Cardiac muscle cell (in vitro differentiated cells and primary cell): Measurements from ENCODE around the gene MYH2. TPM values are rescaled to one million over a fixed set of nuclear protein-coding genes. Genes with fewer than 3 reads are reported as not detected.

Experiments used
- DNase-seq, 2 donors: peaks; one replicate each; pipeline versions ENCODE4 v3.0.0 to v3.0.0-alpha.2; 2010 to 2017; ENCODE audit warnings: low read depth in 1 of 2, low spot score in 1 of 2
- H3K27ac ChIP-seq: fragments of 200-600 bp; sonication (generic); 2 replicates; pipeline ENCODE4 v1.5.1; 2016
- H3K27me3 ChIP-seq: fragments of 200-600 bp; sonication (generic); 2 replicates; pipeline ENCODE4 v1.6.0; 2016; ENCODE audit warnings: control low read depth
- H3K36me3 ChIP-seq: fragments of 200-600 bp; sonication (generic); 2 replicates; pipeline ENCODE4 v1.5.1; 2016; ENCODE audit warnings: control low read depth
- H3K4me1 ChIP-seq: fragments of 200-600 bp; sonication (generic); 2 replicates; pipeline ENCODE4 v1.8.1; 2017; ENCODE audit warnings: low read depth, mild to moderate bottlenecking, mixed run types
- H3K4me3 ChIP-seq: fragments of 200-600 bp; sonication (generic); 2 replicates; pipeline ENCODE4 v1.5.1; 2016; ENCODE audit warnings: mild to moderate bottlenecking
- H3K9me3 ChIP-seq: fragments of 200-600 bp; sonication (generic); 2 replicates; pipeline ENCODE4 v1.5.1; 2017; ENCODE audit warnings: low read depth, mild to moderate bottlenecking, control low read depth
- CTCF ChIP-seq: IDR thresholded peaks from 2 replicates; pipeline ENCODE4 v1.5.1; 2012; ENCODE audit warnings: low read depth, mild to moderate bottlenecking, low read length
- polyA plus RNA-seq: library from polyadenylated mRNA; unstranded; fragments of >200 nt; fragmentation: Nextera tagmentation; extraction: Ambion mirVana; gene quantifications from 2 replicates; pipeline ENCODE4 v1.2.1, GENCODE V29; 2016
- total RNA-seq: library from RNA; depleted of rRNA; stranded (reverse); fragments of >200 nt; gene quantifications from 2 replicates; pipeline ENCODE4 v1.2.3, GENCODE V29; 2016

Gene MYH2
- total and polyA plus RNA-seq, 2 experiments from 2014 or later, result not detected

GRCh38 chr17:10527419-10527818 lies 22.0 kb downstream of the MYH2 start:
- no peak for DNase-seq
- H3K4me1 ChIP-seq, result no peaks in the 10 kb centered on the region
- H3K36me3 ChIP-seq, result no peaks in the 10 kb centered on the region
- H3K4me3 ChIP-seq, result no peak overlapping the region
- H3K27ac ChIP-seq, result no peak overlapping the region
- H3K9me3 ChIP-seq, result no peaks in the 10 kb centered on the region
- H3K27me3 ChIP-seq, result no peaks in the 10 kb centered on the region
- TF ChIP-seq CTCF, result no peak

GRCh38 chr17:10526517-10526916 lies 22.9 kb downstream of the MYH2 start:
- Histone ChIP-seq H3K4me3 (no peak overlapping the region), H3K27ac (no peak overlapping the region), H3K36me3 (no peaks in the 10 kb centered on the region), H3K27me3 (no peaks in the 10 kb centered on the region), H3K4me1 (no peaks in the 10 kb centered on the region), H3K9me3 (no peaks in the 10 kb centered on the region)
- DNase-seq, result no peak
- TF ChIP-seq CTCF, result no peak

GRCh38 chr17:10523064-10523463 lies 26.4 kb downstream of the MYH2 start:
- peaks cover 7% of the 10 kb centered on the region for H3K27me3 ChIP-seq
- DNase-seq, result no peak

GRCh38 chr17:10521949-10522348 lies 27.5 kb downstream of the MYH2 start:
- peaks cover 7% of the 10 kb centered on the region for H3K27me3 ChIP-seq
- DNase-seq, result no peak
- no peaks in the 10 kb centered on the region for H3K9me3 ChIP-seq

More at GRCh38 chr17:10523064-10523463, 26.4 kb downstream of the MYH2 start:
- TF ChIP-seq CTCF, result no peak
- H3K4me3 ChIP-seq, result no peak overlapping the region
- no peaks in the 10 kb centered on the region for H3K4me1 ChIP-seq
- no peaks in the 10 kb centered on the region for H3K9me3 ChIP-seq
- no peaks in the 10 kb centered on the region for H3K36me3 ChIP-seq
- H3K27ac ChIP-seq, result no peak overlapping the region

GRCh38 chr17:10518271-10519037 lies 31.0 kb downstream of the MYH2 start, which contains the start of gene MYH1:
Gene MYH1, minus strand, starts transcription at chr17:10518542. Its CDS starts 1,900 bp downstream, at chr17:10516642.
- no peak for DNase-seq

More at GRCh38 chr17:10521949-10522348, 27.5 kb downstream of the MYH2 start:
- Histone ChIP-seq H3K36me3 (no peaks in the 10 kb centered on the region), H3K27ac (no peak overlapping the region), H3K4me1 (no peaks in the 10 kb centered on the region), H3K4me3 (no peak overlapping the region)
- no peak for TF ChIP-seq CTCF

More at GRCh38 chr17:10518271-10519037, 31.0 kb downstream of the MYH2 start, which contains the start of gene MYH1:
- TF ChIP-seq CTCF, result no peak
- Histone ChIP-seq H3K36me3 (no peaks in the 10 kb centered on the region), H3K27ac (no peak within 1 kb of the TSS), H3K9me3 (no peaks in the 10 kb centered on the region), H3K4me1 (no peaks in the 10 kb centered on the region), H3K27me3 (peaks cover 7% of the 10 kb centered on the region), H3K4me3 (no peak within 1 kb of the TSS)
